Neural cell (in vitro differentiated cells): ENCODE data around the gene SCP2. TPM values are rescaled to one million over a fixed set of nuclear protein-coding genes. Genes with fewer than 3 reads are reported as not detected.

ENCODE experiments used
- H2AFZ ChIP-seq: fragments of 200-600, 300-800 bp; sonication (generic), shearing (Covaris generic); 2 replicates; pipeline ENCODE4 v1.6.0; 2014; ENCODE audit warnings: low read depth, mild to moderate bottlenecking, antibody characterized with exemption, low read length, moderate library complexity
- H3F3A ChIP-seq: fragments of 200-600 bp; shearing (Covaris generic); 2 replicates; pipeline ENCODE4 v1.6.1; 2016; ENCODE audit warnings: mild to moderate bottlenecking, moderate library complexity, mixed read lengths, antibody characterized with exemption, low read length; ENCODE audit not compliant: insufficient read depth, poor library complexity, severe bottlenecking
- H3K27ac ChIP-seq: fragments of 200-600, 300-800 bp; sonication (generic), shearing (Covaris generic); 2 replicates; pipeline ENCODE4 v1.5.1; 2014; ENCODE audit warnings: mild to moderate bottlenecking, low read length, moderate library complexity
- H3K27me3 ChIP-seq: fragments of 300-800, 200-600 bp; sonication (generic), shearing (Covaris generic); 2 replicates; pipeline ENCODE4 v1.6.0; 2014; ENCODE audit warnings: mild to moderate bottlenecking, low read depth, low read length, moderate library complexity; ENCODE audit not compliant: insufficient read depth
- H3K36me3 ChIP-seq: fragments of 300-800, 200-600 bp; sonication (generic), shearing (Covaris generic); 2 replicates; pipeline ENCODE4 v1.5.1; 2014; ENCODE audit warnings: mild to moderate bottlenecking, antibody characterized with exemption, low read length, moderate library complexity; ENCODE audit not compliant: insufficient read depth
- H3K4me2 ChIP-seq: fragments of 300-800, 200-600 bp; sonication (generic), shearing (Covaris generic); 2 replicates; pipeline ENCODE4 v1.6.0; 2014; ENCODE audit warnings: mild to moderate bottlenecking, low read length
- H3K4me3 ChIP-seq: fragments of 300-800, 200-600 bp; sonication (generic), shearing (Covaris generic); 2 replicates; pipeline ENCODE4 v1.5.1; 2014; ENCODE audit warnings: mild to moderate bottlenecking, low read length, moderate library complexity
- H3K79me2 ChIP-seq: fragments of 200-600 bp; shearing (Covaris generic); replicated peaks from 2 replicates; pipeline ENCODE4 v1.6.0; 2014; ENCODE audit warnings: mild to moderate bottlenecking, low read length, moderate library complexity; ENCODE audit not compliant: insufficient read depth
- H3K9ac ChIP-seq: fragments of 300-800, 200-600 bp; sonication (generic), shearing (Covaris generic); 2 replicates; pipeline ENCODE4 v1.6.1; 2016; ENCODE audit warnings: mild to moderate bottlenecking, low read length, mixed read lengths
- H3K9me2 ChIP-seq: fragments of 200-600 bp; shearing (Covaris generic); 2 replicates; pipeline ENCODE4 v1.6.1; 2016; ENCODE audit warnings: mild to moderate bottlenecking, low read length, mixed read lengths; ENCODE audit not compliant: insufficient read depth
- H3K9me3 ChIP-seq: fragments of 200-600, 300-800 bp; sonication (generic), shearing (Covaris generic); 2 replicates; pipeline ENCODE4 v1.6.1; 2016; ENCODE audit warnings: mild to moderate bottlenecking, mixed run types, low read length, moderate library complexity, mixed read lengths
- H4K20me1 ChIP-seq: fragments of 200-600 bp; shearing (Covaris generic); 2 replicates; pipeline ENCODE4 v1.6.1; 2016; ENCODE audit warnings: mild to moderate bottlenecking, mixed run types; ENCODE audit not compliant: insufficient read depth
- CTCF ChIP-seq: fragments of 450-650 bp; IDR thresholded peaks from 2 replicates; pipeline ENCODE4 v1.5.1; 2014; ENCODE audit warnings: antibody characterized with exemption, mild to moderate bottlenecking, moderate library complexity; ENCODE audit not compliant: poor library complexity, severe bottlenecking
- EP300 ChIP-seq: fragments of 450-650 bp; conservative IDR thresholded peaks from 2 replicates; pipeline ENCODE4 v1.6.1; 2014; ENCODE audit warnings: antibody characterized with exemption, mild to moderate bottlenecking, moderate library complexity; ENCODE audit not compliant: poor library complexity, severe bottlenecking
- EZH2 ChIP-seq: fragments of 200-600, 300-800 bp; shearing (Covaris generic), sonication (generic); IDR thresholded peaks from 2 replicates; pipeline ENCODE4 v1.6.1; 2014; ENCODE audit warnings: antibody characterized with exemption, low read length, borderline replicate concordance, mild to moderate bottlenecking; ENCODE audit not compliant: insufficient read depth, poor library complexity, severe bottlenecking
- MXI1 ChIP-seq: fragments of 450-650 bp; conservative IDR thresholded peaks from 2 replicates; pipeline ENCODE4 v1.6.1; 2014; ENCODE audit warnings: antibody characterized with exemption, mild to moderate bottlenecking; ENCODE audit not compliant: poor library complexity, severe bottlenecking
- POLR2AphosphoS5 ChIP-seq: IDR thresholded peaks from 2 replicates; pipeline ENCODE4 v1.6.1; 2012
- RAD21 ChIP-seq: fragments of 450-650 bp; conservative IDR thresholded peaks from 2 replicates; pipeline ENCODE4 v1.6.1; 2014; ENCODE audit warnings: antibody characterized with exemption, mild to moderate bottlenecking, moderate library complexity
- REST ChIP-seq: IDR thresholded peaks from 2 replicates; pipeline ENCODE4 v1.6.1; 2012; ENCODE audit warnings: borderline replicate concordance
- SMC3 ChIP-seq: fragments of 450-650 bp; conservative IDR thresholded peaks from 2 replicates; pipeline ENCODE4 v1.6.1; 2014; ENCODE audit warnings: antibody characterized with exemption, mild to moderate bottlenecking, moderate library complexity; ENCODE audit not compliant: poor library complexity
- TAF1 ChIP-seq: IDR thresholded peaks from 2 replicates; pipeline ENCODE4 v1.6.1; 2012; ENCODE audit warnings: low read depth
- polyA plus RNA-seq: library from polyadenylated mRNA; depleted of rRNA; stranded (reverse); fragments of >200 nt; gene quantifications from 2 replicates; pipeline ENCODE4 v1.2.3, GENCODE V29; 2014

SCP2 gene
- polyA plus RNA-seq, 1 donor from 2014 or later: 182 TPM

- Histone ChIP-seq H3K4me3 (no peak overlapping the region), H3K9me2 (no peaks in the 10 kb centered on the region)
These were observed 7.2 kb upstream of the SCP2 start for GRCh38 chr1:52919723-52920483.

GRCh38 chr1:52920791-52921291, 6.2 kb upstream of the SCP2 start:
- no peak overlapping the region for H3K4me2 ChIP-seq
- H3K9me2 ChIP-seq: no peaks in the 10 kb centered on the region
- TF ChIP-seq TAF1: no peak
- no peak for TF ChIP-seq EZH2
- no peak for TF ChIP-seq MXI1
- no peak for TF ChIP-seq RAD21
- TF ChIP-seq CTCF: no peak
- no peak for TF ChIP-seq EP300
- TF ChIP-seq POLR2AphosphoS5: no peak
- no peak for TF ChIP-seq REST
- TF ChIP-seq SMC3: no peak
- H3K4me3 ChIP-seq: no peak overlapping the region
- no peaks in the 10 kb centered on the region for H3K36me3 ChIP-seq
- no peaks in the 10 kb centered on the region for H3K79me2 ChIP-seq
- no peak overlapping the region for H3K27ac ChIP-seq
- H3K9ac ChIP-seq: no peak overlapping the region
- H3K27me3 ChIP-seq: peaks cover 50% of the 10 kb centered on the region
- no peak overlapping the region for H2AFZ ChIP-seq
- H3K9me3 ChIP-seq: peaks cover 17% of the 10 kb centered on the region
- H4K20me1 ChIP-seq: no peaks in the 10 kb centered on the region
- no peaks in the 10 kb centered on the region for H3F3A ChIP-seq

More at GRCh38 chr1:52919723-52920483, 7.2 kb upstream of the SCP2 start:
- peaks cover 47% of the 10 kb centered on the region for H3K27me3 ChIP-seq
- H3K9ac ChIP-seq: no peak overlapping the region
- H3K36me3 ChIP-seq: no peaks in the 10 kb centered on the region
- TF ChIP-seq SMC3 (no peak), TAF1 (no peak), MXI1 (no peak)
- no peaks in the 10 kb centered on the region for H3K79me2 ChIP-seq
- no peak overlapping the region for H3K4me2 ChIP-seq
- no peak overlapping the region for H3K27ac ChIP-seq
- H3F3A ChIP-seq: no peaks in the 10 kb centered on the region
- H2AFZ ChIP-seq: no peak overlapping the region
- no peaks in the 10 kb centered on the region for H4K20me1 ChIP-seq
- peaks cover 17% of the 10 kb centered on the region for H3K9me3 ChIP-seq
